Naive thymus-derived CD4-positive, alpha-beta T cell (primary cell): ENCODE data around the gene UROS. TPM values are rescaled to one million over a fixed set of nuclear protein-coding genes. Genes with fewer than 3 reads are reported as not detected.

Experiments
- ATAC-seq: fragments of 150-1000 bp; cut with Tn5 transposase; 2 replicates; pipeline ENCODE4 v1.10.0; 2021; ENCODE audit warnings: mild to moderate bottlenecking, moderate library complexity
- CTCF ChIA-PET: fragments of 350-600 bp; sonication (Branson Sonifier 250); formaldehyde crosslinking; loops from one replicate; lab custom pipeline; 2021; ENCODE audit warnings: antibody characterized with exemption; lab: Charles Lee
- POLR2A ChIA-PET: fragments of 350-600 bp; sonication (Branson Sonifier 250); formaldehyde crosslinking; loops from one replicate; lab custom pipeline; 2021; ENCODE audit warnings: antibody characterized with exemption, inconsistent platforms; lab: Charles Lee
- DNase-seq, 9 donors: peaks; one replicate each; pipeline versions ENCODE4 v3.0.0 to v3.0.0-alpha.2; 2020 to 2022; ENCODE audit warnings: mixed read lengths in 1 of 9
- H3K27ac ChIP-seq: one replicate; pipeline ENCODE4 v1.7.0; 2013; ENCODE audit warnings: mild to moderate bottlenecking, low read depth, low read length, moderate library complexity
- H3K27me3 ChIP-seq, 2 donors: one replicate each; pipeline ENCODE4 v1.7.0; 2013; ENCODE audit warnings: low read length in 2 of 2, mild to moderate bottlenecking in 2 of 2, moderate library complexity in 2 of 2; ENCODE audit not compliant: control insufficient read depth in 2 of 2, insufficient read depth in 2 of 2
- H3K36me3 ChIP-seq, 3 experiments: 1 replicate in 2 of 3; 2 replicates in 1 of 3; pipeline ENCODE4 v1.7.0; 2013; ENCODE audit warnings: low read length in 3 of 3, mild to moderate bottlenecking in 3 of 3, moderate library complexity in 1 of 3; ENCODE audit not compliant: insufficient read depth in 3 of 3, control insufficient read depth in 2 of 3
- H3K4me1 ChIP-seq, 2 donors: one replicate each; pipeline ENCODE4 v1.7.0; 2013; ENCODE audit warnings: low read length in 2 of 2, mild to moderate bottlenecking in 2 of 2, moderate library complexity in 1 of 2; ENCODE audit not compliant: control insufficient read depth in 2 of 2, insufficient read depth in 2 of 2
- H3K4me3 ChIP-seq: 2 replicates; pipeline ENCODE4 v1.7.0; 2013; ENCODE audit warnings: mild to moderate bottlenecking, low read length
- H3K9me3 ChIP-seq, 3 experiments: 1 replicate in 2 of 3; 2 replicates in 1 of 3; pipeline ENCODE4 v1.7.0; 2013; ENCODE audit warnings: low read length in 3 of 3; ENCODE audit not compliant: control insufficient read depth in 2 of 3
- H3K27ac Mint-ChIP-seq, 9 donors: one replicate each; pipeline ENCODE4 v1.8.0; 2020 to 2022; ENCODE audit warnings: mixed read lengths in 9 of 9, mild to moderate bottlenecking in 8 of 9, moderate library complexity in 5 of 9, inconsistent platforms in 2 of 9
- H3K27me3 Mint-ChIP-seq, 5 donors: one replicate each; pipeline ENCODE4 v1.8.0; 2021 to 2022; ENCODE audit warnings: mixed read lengths in 5 of 5, mild to moderate bottlenecking in 1 of 5
- H3K36me3 Mint-ChIP-seq, 5 donors: one replicate each; pipeline ENCODE4 v1.8.0; 2020 to 2022; ENCODE audit warnings: mixed read lengths in 5 of 5, mild to moderate bottlenecking in 3 of 5, inconsistent platforms in 1 of 5
- H3K4me1 Mint-ChIP-seq, 7 donors: one replicate each; pipeline ENCODE4 v1.8.0; 2020 to 2022; ENCODE audit warnings: mixed read lengths in 7 of 7, mild to moderate bottlenecking in 3 of 7, inconsistent platforms in 1 of 7
- H3K4me3 Mint-ChIP-seq, 10 donors: one replicate each; pipeline ENCODE4 v1.8.0; 2020 to 2022; ENCODE audit warnings: mild to moderate bottlenecking in 10 of 10, mixed read lengths in 10 of 10, moderate library complexity in 6 of 10, inconsistent platforms in 2 of 10
- H3K9me3 Mint-ChIP-seq, 11 donors: one replicate each; pipeline ENCODE4 v1.8.0; 2020 to 2022; ENCODE audit warnings: mixed read lengths in 11 of 11, mild to moderate bottlenecking in 4 of 11, inconsistent platforms in 1 of 11, moderate library complexity in 1 of 11
- intact Hi-C, 2 donors: fragments of 100-400 bp; cut with micrococcal nuclease; formaldehyde crosslinking; loops; one replicate each; pipeline ENCODE4 v1.15.1; 2023
- polyA plus RNA-seq, 2 donors: library from polyadenylated mRNA; unstranded; fragments of 300-500 nt; fragmentation: Illumina TruSeq; gene quantifications; one replicate each; pipeline ENCODE4 v1.2.3, GENCODE V29; 2021
- total RNA-seq, 6 experiments: library from RNA in 5 of 6; stranded (reverse) in 5 of 6; gene quantifications; 1 replicate in 5 of 6; 2 replicates in 1 of 6; pipeline ENCODE4 v1.2.3 and lab custom pipeline; 2021 to 2026

The UROS gene
- total and polyA plus RNA-seq, 7 experiments from 2014 or later, result 28.9 to 60.0 (median 42.2) TPM

DNA sequence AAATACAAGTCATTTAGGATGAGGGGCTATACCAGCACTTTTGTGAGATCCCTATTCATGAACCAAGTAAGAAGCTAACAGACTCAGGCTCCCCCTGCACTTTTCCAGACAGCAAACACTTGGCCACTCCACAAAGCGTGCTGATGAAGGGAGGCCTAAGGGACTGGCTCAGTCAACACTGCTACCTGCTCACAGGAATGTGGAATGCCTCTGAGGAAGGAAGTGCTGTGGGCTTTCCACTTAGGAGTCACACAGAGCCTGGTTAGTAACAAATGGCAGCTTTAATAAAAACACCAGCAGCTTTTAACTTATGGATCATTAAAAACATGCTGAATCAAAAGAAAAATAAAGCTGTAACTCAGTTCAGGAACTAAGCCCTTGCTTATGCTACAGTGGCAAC is 15.0 kb downstream of the UROS start:
- ATAC-seq, result no peak
- H3K4me1 ChIP-seq, result no peaks in the 10 kb centered on the region
- H3K27me3 Mint-ChIP-seq, result no peaks in the 10 kb centered on the region
- ChIA-PET CTCF (no interaction called here), POLR2A (no interaction called here)
- DNase-seq, result no peak
- peaks cover 13 to 56% (median 22%) of the 10 kb centered on the region in 5 donors for H3K36me3 Mint-ChIP-seq
- intact Hi-C loops, result no loop called here
- no peak overlapping the region for H3K27ac Mint-ChIP-seq
- no peak overlapping the region for H3K27ac ChIP-seq
- H3K4me3 ChIP-seq, result no peak overlapping the region
- no peaks in the 10 kb centered on the region for H3K27me3 ChIP-seq
- H3K4me3 Mint-ChIP-seq, result no peak overlapping the region
- H3K9me3 ChIP-seq, result no peaks in the 10 kb centered on the region
- no peaks in the 10 kb centered on the region for H3K9me3 Mint-ChIP-seq
- peaks cover 0 to 66% (median 3%) of the 10 kb centered on the region in 3 experiments for H3K36me3 ChIP-seq
- H3K4me1 Mint-ChIP-seq, result peaks cover 0 to 9% (median 0%) of the 10 kb centered on the region in 7 donors

DNA sequence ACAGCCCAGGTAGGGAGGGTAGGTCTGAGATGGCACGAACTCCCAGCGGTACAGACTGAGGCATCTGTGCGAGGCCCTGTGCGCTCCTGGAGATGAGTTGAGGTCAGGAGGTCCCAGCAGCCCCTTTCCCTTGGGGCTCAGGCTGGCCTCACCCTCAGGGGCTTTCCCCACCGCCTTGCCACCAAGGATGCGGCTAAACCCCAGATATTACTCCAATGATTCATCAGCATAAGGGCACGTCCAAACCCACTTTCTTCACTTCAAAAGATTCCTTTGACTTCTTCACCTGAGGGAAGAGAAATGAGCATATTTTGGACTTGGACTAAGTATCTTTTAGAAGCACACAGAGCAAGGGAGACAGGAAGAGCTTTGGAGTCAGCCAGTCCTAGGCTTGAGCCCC is 20.3 kb downstream of the UROS start:
- CTCF ChIA-PET, result no interaction called here
- intact Hi-C loops, result no loop called here
- H3K36me3 ChIP-seq, result peaks cover 0 to 69% (median 3%) of the 10 kb centered on the region in 3 experiments

DNA sequence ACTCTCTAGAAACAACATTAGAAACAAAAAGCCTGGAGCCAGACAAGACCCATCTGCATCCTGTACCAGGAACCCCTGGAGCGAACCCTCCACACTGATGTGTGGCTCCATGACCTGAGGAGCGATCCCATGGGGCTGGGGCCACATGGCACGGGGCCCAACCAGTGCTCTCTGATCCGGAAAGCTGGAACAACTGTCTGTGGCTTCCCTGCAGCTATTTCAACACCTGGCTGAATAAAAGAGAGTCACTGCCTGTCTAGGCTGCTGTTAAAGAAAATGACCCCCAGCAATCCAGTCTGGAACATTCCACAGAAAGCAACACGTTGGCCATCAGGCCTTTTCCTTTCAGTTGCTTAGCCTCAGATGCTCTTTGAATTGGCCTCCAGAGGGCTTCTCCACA is 20.9 kb downstream of the UROS start:
- intact Hi-C loops, result no loop called here
- no peaks in the 10 kb centered on the region for H3K4me1 ChIP-seq
- CTCF ChIA-PET, result no interaction called here

More for the DNA sequence above, 20.3 kb downstream of the UROS start:
- Histone ChIP-seq H3K27ac (no peak overlapping the region), H3K9me3 (no peaks in the 10 kb centered on the region), H3K4me3 (no peak overlapping the region), H3K27me3 (no peaks in the 10 kb centered on the region), H3K4me1 (no peaks in the 10 kb centered on the region)
- POLR2A ChIA-PET, result no interaction called here
- peaks cover 0 to 52% (median 16%) of the 10 kb centered on the region in 5 donors for H3K36me3 Mint-ChIP-seq
- no peaks in the 10 kb centered on the region for H3K27me3 Mint-ChIP-seq
- no peak overlapping the region for H3K27ac Mint-ChIP-seq
- no peak for ATAC-seq
- no peak overlapping the region for H3K4me3 Mint-ChIP-seq
- H3K4me1 Mint-ChIP-seq, result peaks cover 0 to 5% (median 0%) of the 10 kb centered on the region in 7 donors
- no peak for DNase-seq
- no peaks in the 10 kb centered on the region for H3K9me3 Mint-ChIP-seq

DNA sequence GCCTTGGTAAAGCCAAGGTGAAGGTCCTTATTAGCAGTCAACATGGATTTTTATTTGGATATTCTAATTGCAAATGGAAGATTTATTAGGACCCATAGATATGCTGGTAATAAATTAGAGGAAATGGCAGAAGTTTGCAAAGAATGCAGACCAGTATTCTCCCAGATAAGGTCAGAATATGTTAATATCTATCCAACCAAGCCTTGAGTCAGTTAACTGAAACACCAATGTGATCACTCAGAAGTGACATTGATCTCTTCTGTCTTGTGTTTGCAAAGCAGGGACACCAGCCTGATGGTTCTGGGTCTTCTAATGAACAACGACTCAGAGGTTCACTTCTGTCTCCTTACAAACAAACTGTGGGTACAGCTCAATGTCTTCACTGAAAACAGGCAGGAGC is 21.5 kb downstream of the UROS start:
- no peaks in the 10 kb centered on the region for H3K4me1 ChIP-seq
- H3K27ac Mint-ChIP-seq, result no peak overlapping the region
- intact Hi-C loops, result no loop called here
- no peak overlapping the region for H3K27ac ChIP-seq
- ChIA-PET POLR2A (interaction anchor here (0.9 kb wide), 1 partner anchor 22 kb away, joined by 3 read pairs; the partner anchor contains the start of genes BCCIP and UROS), CTCF (no interaction called here)
- no peak overlapping the region for H3K4me3 Mint-ChIP-seq
- H3K4me1 Mint-ChIP-seq, result no peaks in the 10 kb centered on the region
- H3K27me3 Mint-ChIP-seq, result no peaks in the 10 kb centered on the region
- H3K9me3 Mint-ChIP-seq, result no peaks in the 10 kb centered on the region
- no peaks in the 10 kb centered on the region for H3K27me3 ChIP-seq
- no peak for ATAC-seq
- no peaks in the 10 kb centered on the region for H3K9me3 ChIP-seq
- H3K36me3 Mint-ChIP-seq, result peaks cover 0 to 48% (median 4%) of the 10 kb centered on the region in 5 donors
- peaks cover 0 to 68% (median 0%) of the 10 kb centered on the region in 3 experiments for H3K36me3 ChIP-seq
- DNase-seq, result no peak
- H3K4me3 ChIP-seq, result no peak overlapping the region

More for the DNA sequence above, 20.9 kb downstream of the UROS start:
- no peak for ATAC-seq
- no peak overlapping the region for H3K27ac ChIP-seq
- Mint-ChIP-seq H3K4me1 (no peaks in the 10 kb centered on the region), H3K27me3 (no peaks in the 10 kb centered on the region), H3K4me3 (no peak overlapping the region), H3K9me3 (no peaks in the 10 kb centered on the region), H3K36me3 (peaks cover 0 to 49% (median 10%) of the 10 kb centered on the region in 5 donors), H3K27ac (no peak overlapping the region)
- DNase-seq, result no peak
- H3K4me3 ChIP-seq, result no peak overlapping the region
- H3K27me3 ChIP-seq, result no peaks in the 10 kb centered on the region
- no peaks in the 10 kb centered on the region for H3K9me3 ChIP-seq
- H3K36me3 ChIP-seq, result peaks cover 0 to 70% (median 0%) of the 10 kb centered on the region in 3 experiments
- POLR2A ChIA-PET, result no interaction called here

DNA sequence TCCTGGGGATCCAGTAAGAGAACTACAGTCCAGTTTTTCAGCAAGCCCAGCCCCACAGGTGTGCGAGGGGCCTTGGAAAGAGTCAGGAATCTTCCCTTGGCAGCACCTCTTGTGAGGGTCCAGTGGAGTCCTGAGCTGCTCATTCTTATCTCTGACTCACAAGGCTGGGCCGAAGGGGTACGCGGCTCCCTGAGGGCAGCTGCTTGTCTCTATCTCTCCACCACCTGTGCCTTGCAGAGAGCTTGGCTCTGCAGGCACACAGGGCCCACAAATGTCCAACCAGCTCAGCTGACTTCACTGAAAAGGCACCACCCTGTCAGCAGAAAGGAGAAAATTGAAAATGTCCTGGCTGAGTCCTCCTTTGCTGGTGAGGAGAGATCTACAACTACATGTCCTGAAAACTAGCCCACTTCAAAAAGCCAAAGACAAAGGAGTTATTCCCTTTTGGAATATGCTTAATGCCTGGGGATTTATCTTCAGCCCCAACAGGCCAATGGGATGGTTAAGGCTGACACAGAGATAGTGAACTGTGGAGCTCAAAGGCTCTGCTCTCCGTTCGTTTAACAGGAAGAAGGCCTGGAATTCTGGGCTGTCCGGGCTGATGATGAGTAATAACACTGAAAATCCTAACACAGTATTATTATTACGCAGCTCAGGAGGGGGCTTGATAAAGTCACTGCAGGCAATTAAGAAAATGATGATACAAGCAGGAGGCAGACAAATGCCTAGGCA is 23.4 kb downstream of the UROS start:
- ChIA-PET POLR2A (no interaction called here), CTCF (no interaction called here)
- Histone ChIP-seq H3K4me3 (no peak overlapping the region), H3K27me3 (no peaks in the 10 kb centered on the region), H3K36me3 (peaks cover 0 to 68% (median 0%) of the 10 kb centered on the region in 3 experiments), H3K9me3 (no peaks in the 10 kb centered on the region), H3K27ac (no peak overlapping the region), H3K4me1 (no peaks in the 10 kb centered on the region)
- Mint-ChIP-seq H3K27ac (peak overlapping the region in 2 of 9 donors; percentile 4 to 52), H3K4me3 (no peak overlapping the region), H3K27me3 (no peaks in the 10 kb centered on the region), H3K4me1 (no peaks in the 10 kb centered on the region), H3K36me3 (peaks cover 0 to 40% (median 7%) of the 10 kb centered on the region in 5 donors), H3K9me3 (no peaks in the 10 kb centered on the region)
- no peak for ATAC-seq
- DNase-seq, result no peak
- intact Hi-C loops, result no loop called here

DNA sequence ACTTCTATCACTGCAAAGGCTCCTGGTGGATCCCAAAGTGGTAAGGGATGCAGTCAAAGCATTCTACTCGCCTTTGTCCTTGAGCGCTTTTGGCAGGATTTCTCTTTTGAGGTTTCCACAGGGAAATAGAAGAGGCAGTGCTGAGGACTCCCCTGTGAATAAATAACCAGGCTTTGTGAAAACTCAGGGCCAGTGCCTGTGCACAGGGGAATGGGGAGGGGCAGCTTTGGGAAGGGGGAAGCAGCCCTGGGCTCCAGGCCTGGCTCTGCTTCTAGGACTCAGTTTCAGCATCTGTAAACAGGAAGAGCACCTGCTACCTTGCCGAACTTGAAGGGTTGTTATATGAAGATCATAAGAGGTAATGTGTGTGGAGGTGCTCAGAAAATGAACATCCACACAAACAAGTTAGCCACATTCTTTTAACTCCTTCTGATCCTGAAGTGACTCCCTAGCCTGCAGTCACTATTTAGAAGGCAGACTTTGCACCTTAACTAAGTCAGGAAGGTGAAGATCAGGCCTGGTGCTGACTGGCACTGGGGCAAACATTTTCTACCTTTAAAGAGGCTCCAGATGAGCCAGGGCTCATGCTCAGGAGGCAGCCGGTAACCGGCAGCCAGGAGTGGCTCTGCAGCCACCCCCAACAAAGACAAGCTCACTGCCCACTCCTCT is 24.9 kb downstream of the UROS start:
- ATAC-seq (no peak), DNase-seq (no peak)
- intact Hi-C loops, result no loop called here
- H3K9me3 ChIP-seq, result no peaks in the 10 kb centered on the region
- no peaks in the 10 kb centered on the region for H3K27me3 Mint-ChIP-seq
- no peak overlapping the region for H3K27ac ChIP-seq
- H3K27me3 ChIP-seq, result no peaks in the 10 kb centered on the region
- H3K4me3 Mint-ChIP-seq, result no peak overlapping the region
- peaks cover 4 to 44% (median 13%) of the 10 kb centered on the region in 5 donors for H3K36me3 Mint-ChIP-seq
- no peaks in the 10 kb centered on the region for H3K4me1 ChIP-seq
- H3K4me3 ChIP-seq, result no peak overlapping the region
- peak overlapping the region in 1 of 9 donors; percentile 7 for H3K27ac Mint-ChIP-seq
- H3K36me3 ChIP-seq, result peaks cover 0 to 70% (median 0%) of the 10 kb centered on the region in 3 experiments
- ChIA-PET POLR2A (no interaction called here), CTCF (no interaction called here)
- no peaks in the 10 kb centered on the region for H3K9me3 Mint-ChIP-seq
- H3K4me1 Mint-ChIP-seq, result no peaks in the 10 kb centered on the region
